ENCODE measurements around the gene QKI.

Gene QKI

DNA sequence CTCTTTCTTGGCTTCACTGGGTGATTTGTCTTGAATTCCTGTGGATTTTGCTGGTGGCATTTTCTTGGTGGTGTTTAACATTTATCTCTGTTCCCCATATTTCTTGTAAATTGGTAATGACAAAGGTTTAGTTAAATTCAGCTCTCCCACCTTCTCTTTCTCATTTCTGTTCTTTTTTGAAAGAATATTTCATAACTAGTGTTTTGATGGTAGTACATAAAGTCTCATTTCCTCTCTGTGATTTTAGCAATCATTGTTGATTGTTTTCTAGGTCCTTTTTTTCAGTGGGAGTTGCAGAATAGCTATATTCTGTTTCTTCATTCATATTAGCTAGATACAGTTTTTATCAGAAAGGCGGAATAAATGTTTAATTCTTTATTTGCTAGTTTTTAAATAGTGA is 73.1 kb downstream of the QKI start:
- DNase-seq (ENCODE audit: low spot score), result no peak

GRCh38 chr6:163489584-163489983 is 75.1 kb downstream of the QKI start:
- no peak for DNase-seq (ENCODE audit: low spot score)

DNA sequence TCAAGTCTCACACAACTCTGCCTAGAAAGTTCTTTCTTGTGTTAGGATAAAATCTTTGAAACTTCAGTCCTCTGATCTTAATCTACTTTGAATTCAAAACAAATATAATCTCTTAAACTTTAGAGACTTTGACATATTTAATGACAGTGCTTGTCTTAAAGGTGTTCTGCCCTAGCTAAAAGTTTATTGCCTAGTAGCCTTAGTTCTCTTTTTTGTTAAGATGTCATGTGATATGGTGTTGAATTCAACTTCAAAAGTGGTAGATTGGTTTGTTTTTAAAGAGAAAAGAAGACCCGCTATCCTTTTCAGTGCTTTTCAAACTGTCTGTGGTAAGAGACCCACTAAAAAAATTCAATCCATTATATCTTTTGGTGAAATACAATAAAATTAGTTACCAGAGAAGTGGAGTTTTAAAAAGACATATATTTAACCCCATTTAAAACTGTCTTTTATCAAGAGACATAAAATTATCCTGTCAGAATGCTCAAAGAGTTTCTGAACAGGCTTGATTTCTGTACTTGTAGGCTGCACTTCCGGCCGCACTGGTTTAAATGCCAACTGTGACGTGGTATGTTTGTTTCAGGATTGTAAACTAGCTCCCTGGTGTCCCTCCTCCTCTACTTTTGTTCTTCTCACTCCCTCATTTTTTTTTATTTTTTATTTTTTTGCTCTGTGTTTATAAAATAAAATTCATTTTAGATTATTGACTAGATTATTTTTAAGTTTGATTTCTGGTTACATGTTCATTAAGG is 76.5 kb downstream of the QKI start:
- DNase-seq (ENCODE audit: low spot score), result no peak

DNA sequence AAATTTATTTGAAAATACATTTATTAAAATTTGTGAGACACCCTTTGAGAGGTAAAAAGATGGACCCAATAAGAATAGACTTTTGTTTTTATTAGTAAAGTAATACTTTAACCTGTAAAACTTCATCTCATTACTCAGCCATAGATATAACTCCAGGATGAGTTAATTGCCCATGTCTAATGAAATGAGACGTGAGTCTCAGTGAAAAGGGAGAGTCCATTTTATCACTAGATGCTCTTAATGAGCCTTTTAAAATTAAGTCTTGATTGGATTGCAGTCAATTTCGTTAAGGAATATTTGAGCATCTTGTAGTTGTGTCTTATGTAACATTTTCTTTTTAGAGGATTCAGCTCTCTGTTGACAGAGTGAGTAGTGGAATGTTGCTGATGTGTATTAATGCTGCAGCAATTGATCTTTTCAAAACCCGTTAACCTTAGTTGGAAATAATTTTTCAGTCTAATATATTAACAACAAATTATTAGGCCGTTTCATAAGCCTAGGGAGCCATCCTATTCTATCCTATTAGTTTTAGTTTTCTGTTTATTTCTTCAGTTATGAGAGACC is 77.3 kb downstream of the QKI start:
- DNase-seq (ENCODE audit: low spot score), result no peak

DNA sequence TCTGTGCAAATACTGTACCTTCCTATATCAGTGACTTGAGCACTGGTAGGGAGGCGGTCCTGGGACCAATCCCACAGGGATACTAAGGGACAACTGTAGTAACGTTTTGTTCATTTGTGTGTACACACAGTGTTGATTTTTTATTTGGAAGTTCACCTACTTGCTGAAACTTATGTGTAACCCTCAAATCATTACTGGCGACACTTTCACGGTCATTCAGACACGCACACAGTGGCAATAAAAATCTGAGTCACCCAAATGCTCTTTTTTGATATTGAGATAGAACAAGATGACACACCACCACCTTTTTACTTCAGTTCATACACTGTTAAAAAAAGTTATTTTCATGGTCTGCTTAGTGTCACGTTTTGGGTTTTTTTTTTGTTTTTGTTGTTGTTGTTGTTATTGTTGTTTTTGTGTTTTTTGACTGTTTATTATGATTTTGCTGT is 79.8 kb downstream of the QKI start:
- DNase-seq (ENCODE audit: low spot score), result no peak

GRCh38 chr6:163496205-163496604 is 81.7 kb downstream of the QKI start:
- DNase-seq (ENCODE audit: low spot score), result no peak

DNA sequence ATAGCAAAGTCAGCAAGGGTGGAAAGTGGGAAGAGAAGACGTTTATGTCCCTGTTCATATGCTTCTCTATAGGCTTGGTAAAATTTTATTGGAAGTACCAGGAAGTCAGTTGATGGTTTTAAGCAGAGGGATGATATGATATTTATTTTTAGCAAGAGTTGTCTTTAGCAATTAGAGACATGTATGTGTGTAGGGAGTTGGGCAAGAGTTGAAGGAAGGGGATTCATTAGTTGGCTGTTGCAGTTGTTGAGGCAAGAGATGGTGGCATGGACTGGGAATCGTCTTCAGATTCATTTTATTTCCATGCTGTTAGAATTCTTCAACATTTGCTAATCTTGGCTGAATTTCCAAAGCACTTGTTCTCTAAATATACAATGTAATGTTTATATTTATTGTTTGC is 85.6 kb downstream of the QKI start:
- no peak for DNase-seq (ENCODE audit: low spot score)

DNA sequence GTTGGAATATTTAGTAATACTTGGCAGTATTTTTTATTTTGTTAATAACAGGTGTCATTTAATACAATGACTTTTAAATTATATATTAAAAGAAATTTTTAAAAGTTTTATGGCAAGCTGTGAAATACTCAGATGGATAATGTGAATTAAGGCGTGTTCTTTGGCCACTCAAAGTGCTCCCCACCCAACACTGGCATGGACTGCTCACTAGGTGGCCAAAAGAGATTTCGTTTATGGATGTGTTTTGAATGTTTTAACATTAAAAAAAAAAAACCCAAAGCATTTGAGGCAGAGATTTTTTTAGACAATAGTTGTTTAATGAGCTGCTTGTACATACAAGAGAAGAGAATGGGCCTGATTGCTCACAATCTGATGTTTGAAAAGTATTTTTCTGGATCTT is 86.5 kb downstream of the QKI start:
- DNase-seq (ENCODE audit: low spot score), result no peak

DNA sequence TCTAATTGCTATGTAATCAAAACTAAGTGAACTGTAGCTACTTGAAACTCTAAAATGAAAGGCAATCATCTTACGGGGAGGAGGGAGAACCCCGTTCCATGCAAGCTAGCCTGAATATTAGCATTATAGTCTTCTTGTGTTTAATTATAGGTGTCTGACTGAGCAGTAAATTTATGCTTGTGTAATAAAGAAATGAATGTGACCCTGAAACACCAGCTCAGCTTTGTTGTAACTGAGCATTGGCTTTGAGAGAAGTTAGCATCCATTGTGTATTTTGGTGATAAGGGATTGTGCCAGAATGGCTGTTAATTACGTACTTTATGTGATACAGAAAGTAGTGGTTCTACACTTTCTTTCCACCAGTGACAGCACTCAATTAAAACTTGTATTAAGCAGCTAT is 86.9 kb downstream of the QKI start:
- DNase-seq (ENCODE audit: low spot score), result no peak

DNA sequence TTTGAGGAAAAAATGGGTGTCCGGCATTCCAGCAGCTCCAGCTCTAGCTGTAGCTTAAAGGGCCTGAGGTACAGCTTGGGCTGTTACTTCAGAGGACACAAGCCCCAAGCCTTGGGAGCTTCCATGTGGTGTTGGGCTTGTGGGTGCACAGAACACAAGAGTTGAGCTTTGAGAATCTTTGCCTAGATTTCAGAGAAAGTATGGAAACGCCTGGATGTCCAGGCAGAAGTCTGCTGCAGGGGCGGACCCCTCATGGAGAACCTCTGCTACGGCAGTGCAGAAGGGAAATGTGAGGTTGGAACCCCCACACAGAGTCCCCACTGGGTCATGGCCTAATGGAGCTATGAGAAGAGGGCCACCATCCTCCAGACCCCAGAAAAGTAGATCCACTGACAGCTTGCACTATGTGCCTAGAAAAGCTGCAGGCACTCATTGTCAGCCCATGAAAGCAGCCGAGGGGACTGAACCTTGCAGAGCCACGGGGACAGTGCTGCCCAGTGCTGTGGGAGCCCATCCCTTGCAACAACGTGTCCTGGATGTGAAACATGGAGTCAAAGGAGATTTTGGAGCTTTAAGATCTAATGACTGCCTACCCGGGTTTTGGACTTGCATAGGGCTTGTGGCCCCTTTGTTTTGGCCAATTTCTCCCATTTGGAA is 90.6 kb downstream of the QKI start:
- DNase-seq (ENCODE audit: low spot score), result no peak

DNA sequence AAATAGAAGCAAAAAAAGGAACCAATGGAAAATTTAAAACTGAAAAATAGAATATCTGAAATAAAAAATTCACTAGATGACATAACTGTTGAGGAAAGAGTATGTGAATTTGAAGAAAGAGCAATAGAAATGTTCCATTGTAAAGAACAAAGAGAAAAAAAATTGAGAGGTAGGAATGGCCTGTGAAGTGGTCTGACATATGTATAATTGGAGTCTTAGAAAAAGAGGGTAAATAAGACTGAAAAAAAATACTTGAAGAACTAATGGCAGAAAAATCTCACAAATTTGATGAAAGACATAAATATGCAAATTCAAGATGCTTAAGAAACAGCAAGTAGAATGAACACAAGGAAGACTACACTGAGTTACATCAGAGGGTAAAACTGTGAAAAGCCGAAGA is 93.4 kb downstream of the QKI start:
- DNase-seq (ENCODE audit: low spot score), result no peak

GRCh38 chr6:163513003-163513402 is 98.5 kb downstream of the QKI start:
- DNase-seq (ENCODE audit: low spot score), result no peak

DNA sequence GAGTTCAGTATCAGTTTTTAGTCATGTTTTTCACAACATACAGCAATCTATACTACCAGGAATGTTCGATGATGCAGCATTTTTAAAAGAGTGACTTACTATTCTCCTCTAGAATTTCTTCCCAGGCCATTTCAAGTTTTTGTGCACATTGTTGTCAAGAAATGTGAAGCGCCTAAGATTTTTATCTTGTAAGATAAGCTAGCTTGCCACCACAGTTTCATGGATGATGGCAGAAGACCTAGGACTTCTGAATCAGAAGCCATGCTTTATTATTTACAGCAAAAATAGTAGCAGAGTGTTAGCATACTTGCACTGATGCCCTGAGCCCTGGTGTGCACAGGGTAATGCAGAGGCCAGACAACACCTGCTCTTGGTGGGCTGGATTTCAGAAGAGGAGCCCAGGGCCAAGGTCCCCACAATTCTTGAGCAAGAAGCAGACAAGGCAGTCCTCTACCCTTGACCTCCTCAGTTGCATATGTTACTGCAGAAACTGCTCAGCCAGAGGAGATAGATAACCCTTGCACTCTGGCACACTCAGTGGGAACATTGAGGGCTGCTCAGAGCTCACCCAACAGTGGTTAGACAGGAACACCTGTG is 99.2 kb downstream of the QKI start:
- no peak for DNase-seq (ENCODE audit: low spot score)

DNA sequence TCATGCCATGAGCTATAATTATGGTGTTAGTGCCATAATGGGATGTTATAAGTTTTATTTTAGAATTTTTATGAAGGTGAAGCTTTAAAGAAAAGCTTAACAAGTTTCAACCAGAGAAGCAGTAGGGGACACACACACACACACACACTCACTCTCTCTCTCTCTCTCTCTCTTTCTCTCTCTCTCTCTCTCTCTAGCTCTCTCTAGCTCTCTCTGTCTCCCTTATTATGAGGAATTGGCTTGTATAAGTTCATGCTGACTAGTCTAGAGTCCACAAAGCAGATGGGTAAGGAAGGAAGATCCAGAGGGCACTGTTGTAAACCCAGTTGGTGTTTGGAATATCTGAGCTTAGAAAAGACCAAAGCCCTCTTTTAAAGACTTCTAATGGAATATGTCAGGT is 102.4 kb downstream of the QKI start:
- DNase-seq (ENCODE audit: low spot score), result no peak

DNA sequence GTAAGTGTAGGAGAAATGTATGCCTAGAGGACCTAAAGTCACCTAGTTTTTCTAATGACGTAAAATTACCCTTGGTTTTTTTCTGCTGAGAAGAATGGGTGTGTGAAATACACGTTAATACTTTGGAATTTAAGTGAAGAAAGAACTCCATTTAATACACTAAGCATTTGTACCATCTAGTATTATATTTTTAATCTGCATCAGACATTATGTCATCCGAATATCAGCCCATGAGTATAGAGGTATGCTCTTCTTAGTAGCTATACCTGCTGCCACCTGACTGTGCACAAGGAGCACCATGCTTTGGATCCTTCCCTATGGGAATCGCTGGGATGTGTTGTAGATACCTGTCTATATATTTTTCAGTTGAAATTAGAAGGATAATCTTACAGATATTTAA is 106.4 kb downstream of the QKI start:
- DNase-seq (ENCODE audit: low spot score), result no peak

DNA sequence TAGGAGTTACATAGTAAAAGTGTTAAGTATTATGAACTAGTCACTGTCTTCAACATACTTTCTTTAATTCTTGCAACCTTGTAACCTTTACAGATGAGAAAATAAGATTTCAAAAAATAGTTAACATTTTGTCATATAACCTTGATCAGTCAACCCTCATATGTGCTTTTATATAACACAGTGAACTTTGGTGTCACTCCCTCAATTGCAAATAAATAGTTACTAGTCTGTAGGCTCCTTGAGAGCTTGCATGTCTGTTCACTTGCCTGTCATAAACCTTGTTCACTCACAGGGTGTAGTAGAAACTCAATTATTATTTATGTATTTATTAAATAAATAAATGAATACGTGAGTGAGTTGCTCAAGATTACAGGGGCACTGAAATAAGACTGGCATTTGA is 107.5 kb downstream of the QKI start:
- DNase-seq (ENCODE audit: low spot score), result no peak

DNA sequence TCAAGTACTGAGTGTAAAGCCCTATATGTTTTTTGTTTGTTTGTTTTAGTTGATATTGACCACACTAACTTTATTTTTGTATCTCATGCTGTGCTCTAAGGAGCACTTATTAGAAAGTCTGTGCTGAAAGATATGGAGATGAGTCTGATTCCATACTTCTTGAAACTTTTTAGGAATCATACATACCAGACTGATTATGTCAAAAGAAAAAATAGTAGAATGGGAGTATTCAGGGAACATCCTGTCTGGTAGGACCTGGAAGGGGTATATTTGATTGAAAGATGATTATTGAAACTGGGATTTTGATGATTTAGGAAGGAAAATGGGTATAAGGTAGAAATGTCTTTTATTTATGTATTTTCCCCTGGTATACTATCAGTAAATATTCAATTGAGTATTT is 111.4 kb downstream of the QKI start:
- DNase-seq (ENCODE audit: low spot score), result no peak

- DNase-seq (ENCODE audit: low spot score), result no peak
Observed at GRCh38 chr6:163526346-163526745, 111.8 kb downstream of the QKI start.

DNA sequence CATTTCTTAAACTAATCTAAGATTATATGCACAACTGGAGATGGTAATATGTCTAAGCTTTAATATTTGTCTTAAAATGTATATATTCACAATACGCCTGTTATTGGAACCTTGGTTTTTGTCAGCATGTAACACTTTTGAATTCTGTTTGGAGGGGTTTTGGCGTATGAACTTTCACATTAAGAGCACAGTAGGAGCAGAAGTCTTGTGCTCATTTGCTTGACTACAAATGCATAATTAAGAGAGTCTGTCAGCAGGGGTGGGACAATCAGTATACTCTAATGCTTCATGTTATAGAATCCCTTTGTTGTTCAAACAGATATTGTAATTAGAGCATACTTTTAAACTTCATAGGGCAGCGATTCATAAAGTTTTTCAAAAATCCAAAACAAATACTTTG is 112.8 kb downstream of the QKI start:
- DNase-seq (ENCODE audit: low spot score), result no peak

DNA sequence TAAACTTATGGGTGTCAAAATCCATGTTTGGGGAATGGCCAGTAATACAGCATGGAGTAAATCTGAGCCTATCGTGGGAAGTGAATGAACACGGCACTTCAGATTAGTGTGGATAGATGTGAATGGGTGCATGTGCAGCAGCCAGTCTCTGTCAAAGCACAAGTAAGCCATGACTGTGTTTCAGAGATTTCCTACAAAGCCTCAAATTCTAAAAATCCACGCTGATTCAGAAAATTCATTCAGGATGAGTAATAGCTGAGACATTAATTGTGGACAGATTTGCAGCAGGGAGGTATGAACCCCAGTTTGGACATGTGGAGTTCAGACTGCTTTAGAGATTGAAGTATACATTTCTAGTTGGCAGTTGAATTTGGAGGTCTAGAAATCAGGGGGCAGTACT is 115.1 kb downstream of the QKI start:
- no peak for DNase-seq (ENCODE audit: low spot score)

GRCh38 chr6:163530406-163530805 is 115.9 kb downstream of the QKI start:
- DNase-seq (ENCODE audit: low spot score), result no peak

DNA sequence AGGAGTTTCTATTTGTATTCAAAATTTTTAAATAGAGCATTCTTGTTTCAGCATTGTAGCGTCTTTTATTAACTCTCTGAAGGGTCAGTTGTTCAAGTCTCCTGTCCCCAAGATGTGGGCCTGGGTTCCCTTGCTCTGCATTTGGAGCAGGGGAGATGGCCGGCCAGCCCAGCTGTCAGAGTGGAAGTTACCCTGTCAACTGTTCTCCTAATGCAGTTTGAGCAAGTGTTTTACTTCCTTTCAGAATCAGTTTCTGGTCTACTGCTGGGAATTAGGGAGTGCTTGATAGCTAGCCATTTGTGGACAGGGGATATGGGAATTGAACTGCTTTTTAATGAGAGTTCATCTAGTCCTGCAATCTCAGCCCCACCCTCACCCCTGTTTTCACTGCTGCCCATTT is 116.6 kb downstream of the QKI start:
- DNase-seq (ENCODE audit: low spot score), result no peak

- DNase-seq (ENCODE audit: low spot score), result no peak
Observed at GRCh38 chr6:163532526-163533078, 118.1 kb downstream of the QKI start.
